H9 (cell line): ENCODE results near the gene ANKRD17. TPM values are rescaled to one million over a fixed set of nuclear protein-coding genes. Genes with fewer than 3 reads are reported as not detected.

ENCODE experiments used
- DNase-seq: peaks from one replicate; pipeline ENCODE4 v3.0.0-alpha.2; 2017
- H2AFZ ChIP-seq: one replicate; pipeline ENCODE4 v1.6.1; 2013; ENCODE audit warnings: mild to moderate bottlenecking, low read length, control low read depth, moderate library complexity
- H2AK5ac ChIP-seq: 2 replicates; pipeline ENCODE4 v1.6.1; 2013; ENCODE audit warnings: low read length, control low read depth, mixed read lengths; ENCODE audit not compliant: insufficient read length
- H2BK120ac ChIP-seq: one replicate; pipeline ENCODE4 v1.6.1; 2013; ENCODE audit warnings: low read depth, mild to moderate bottlenecking, low read length, control low read depth, inconsistent platforms; ENCODE audit not compliant: poor library complexity, severe bottlenecking
- H2BK12ac ChIP-seq: 2 replicates; pipeline ENCODE4 v1.6.1; 2013; ENCODE audit warnings: low read length, control low read depth, mixed read lengths, low read depth; ENCODE audit not compliant: insufficient read length
- H2BK15ac ChIP-seq: 2 replicates; pipeline ENCODE4 v1.6.1; 2013; ENCODE audit warnings: low read depth, low read length, control low read depth
- H2BK20ac ChIP-seq: one replicate; pipeline ENCODE4 v1.6.1; 2013; ENCODE audit warnings: low read depth, mild to moderate bottlenecking, low read length, control low read depth, inconsistent platforms; ENCODE audit not compliant: poor library complexity, severe bottlenecking
- H2BK5ac ChIP-seq: 2 replicates; pipeline ENCODE4 v1.6.1; 2013; ENCODE audit warnings: low read length, control low read depth, mixed read lengths; ENCODE audit not compliant: insufficient read length
- H3K14ac ChIP-seq: 2 replicates; pipeline ENCODE4 v1.6.1; 2013; ENCODE audit warnings: low read length, control low read depth; ENCODE audit not compliant: insufficient read depth
- H3K18ac ChIP-seq: 2 replicates; pipeline ENCODE4 v1.6.1; 2013; ENCODE audit warnings: low read depth, mild to moderate bottlenecking, mixed read lengths, low read length, control low read depth; ENCODE audit not compliant: insufficient read length
- H3K23ac ChIP-seq: 2 replicates; pipeline ENCODE4 v1.6.1; 2013; ENCODE audit warnings: low read length, control low read depth, mixed read lengths, low read depth; ENCODE audit not compliant: insufficient read length
- H3K23me2 ChIP-seq: 2 replicates; pipeline ENCODE4 v1.6.1; 2013; ENCODE audit warnings: low read depth, mild to moderate bottlenecking, mixed read lengths, low read length, control low read depth; ENCODE audit not compliant: insufficient read length, poor library complexity, severe bottlenecking
- H3K27ac ChIP-seq: 2 replicates; pipeline ENCODE4 v1.5.1; 2013; ENCODE audit warnings: low read length, control low read depth, mixed read lengths, low read depth; ENCODE audit not compliant: insufficient read length
- H3K27me3 ChIP-seq: 2 replicates; pipeline ENCODE4 v1.6.1; 2013; ENCODE audit warnings: low read length, control low read depth, inconsistent platforms; ENCODE audit not compliant: insufficient read depth
- H3K4ac ChIP-seq: 2 replicates; pipeline ENCODE4 v1.6.1; 2013; ENCODE audit warnings: low read depth, mild to moderate bottlenecking, control low read depth, inconsistent platforms, low read length, moderate library complexity
- H3K4me1 ChIP-seq: 2 replicates; pipeline ENCODE4 v1.6.1; 2013; ENCODE audit warnings: low read length, control low read depth, inconsistent platforms; ENCODE audit not compliant: insufficient read depth
- H3K4me2 ChIP-seq: 2 replicates; pipeline ENCODE4 v1.6.1; 2013; ENCODE audit warnings: low read length, control low read depth, mixed read lengths; ENCODE audit not compliant: insufficient read length, insufficient read depth
- H3K56ac ChIP-seq: 2 replicates; pipeline ENCODE4 v1.6.1; 2013; ENCODE audit warnings: low read depth, mild to moderate bottlenecking, mixed read lengths, low read length, control low read depth; ENCODE audit not compliant: insufficient read length
- H3K79me1 ChIP-seq: 2 replicates; pipeline ENCODE4 v1.6.1; 2013; ENCODE audit warnings: low read depth, mild to moderate bottlenecking, moderate library complexity, low read length, control low read depth, inconsistent platforms; ENCODE audit not compliant: insufficient read depth, poor library complexity, severe bottlenecking
- H3K79me2 ChIP-seq: 2 replicates; pipeline ENCODE4 v1.6.1; 2013; ENCODE audit warnings: low read length, control low read depth, inconsistent platforms; ENCODE audit not compliant: insufficient read depth
- H3K9ac ChIP-seq: 2 replicates; pipeline ENCODE4 v1.6.1; 2013; ENCODE audit warnings: low read length, control low read depth, mixed read lengths; ENCODE audit not compliant: insufficient read length; ENCODE audit errors: extremely low read depth
- H3K9me3 ChIP-seq: one replicate; pipeline ENCODE4 v1.6.1; 2013; ENCODE audit warnings: low read depth, low read length, inconsistent platforms; ENCODE audit not compliant: control insufficient read depth
- H3T11ph ChIP-seq: one replicate; pipeline ENCODE4 v1.6.1; 2013; ENCODE audit warnings: mild to moderate bottlenecking, low read length, control low read depth, inconsistent platforms
- H4K20me1 ChIP-seq: one replicate; pipeline ENCODE4 v1.6.1; 2013; ENCODE audit not compliant: control insufficient read depth, insufficient read length, insufficient read depth
- H4K5ac ChIP-seq: 2 replicates; pipeline ENCODE4 v1.6.1; 2013; ENCODE audit warnings: low read depth, mild to moderate bottlenecking, mixed read lengths, low read length, control low read depth; ENCODE audit not compliant: insufficient read length
- H4K8ac ChIP-seq: replicated peaks from 2 replicates; pipeline ENCODE4 v1.6.1; 2013; ENCODE audit warnings: low read length, control low read depth, mixed read lengths, low read depth; ENCODE audit not compliant: insufficient read length
- H4K91ac ChIP-seq: 2 replicates; pipeline ENCODE4 v1.6.1; 2013; ENCODE audit warnings: low read depth, mild to moderate bottlenecking, moderate library complexity, mixed read lengths, low read length, control low read depth; ENCODE audit not compliant: insufficient read length
- H3K27ac Mint-ChIP-seq, 3 experiments: 2 replicates in 2 of 3; 3 replicates in 1 of 3; pipeline ENCODE4 v1.8.0; 2020 to 2021; ENCODE audit warnings: mixed read lengths in 3 of 3, mild to moderate bottlenecking in 1 of 3, moderate library complexity in 1 of 3
- H3K27me3 Mint-ChIP-seq: 2 replicates; pipeline ENCODE4 v1.8.0; 2021; ENCODE audit warnings: low read depth, mild to moderate bottlenecking, moderate library complexity, mixed read lengths
- H3K36me3 Mint-ChIP-seq, 3 experiments: 2 replicates in 2 of 3; 3 replicates in 1 of 3; pipeline ENCODE4 v1.8.0; 2020 to 2021; ENCODE audit warnings: low read depth in 3 of 3, mixed read lengths in 3 of 3; ENCODE audit not compliant: insufficient read depth in 1 of 3
- H3K4me1 Mint-ChIP-seq, 2 experiments: 2 replicates each; pipeline ENCODE4 v1.8.0; 2020; ENCODE audit warnings: mixed read lengths in 2 of 2
- H3K4me3 Mint-ChIP-seq, 2 experiments: 2 replicates in 1 of 2; 3 replicates in 1 of 2; pipeline ENCODE4 v1.8.0; 2020 to 2021; ENCODE audit warnings: mild to moderate bottlenecking in 2 of 2, mixed read lengths in 2 of 2, moderate library complexity in 1 of 2
- H3K9me3 Mint-ChIP-seq, 2 experiments: 2 replicates in 1 of 2; 3 replicates in 1 of 2; pipeline ENCODE4 v1.8.0; 2020; ENCODE audit warnings: mild to moderate bottlenecking in 2 of 2, mixed read lengths in 2 of 2, moderate library complexity in 1 of 2
- WGBS: extraction: QIAGEN DNeasy Blood & Tissue Kit; methylation state at CpG from one replicate; pipeline ENCODE4 v1.1.7; 2013; ENCODE audit warnings: missing lambda C conversion rate, low lambda C conversion rate, mixed read lengths; ENCODE audit not compliant: insufficient read length; ENCODE audit errors: extremely low coverage; 5-methylcytosine and 5-hydroxymethylcytosine counted together
- total RNA-seq: library from RNA; stranded (reverse); gene quantifications from 2 replicates; pipeline ENCODE4 v1.2.1, GENCODE V29; 2021
- TF ChIP-seq, protein P1 (sequence below): fragments of 200-600 bp; sonication (generic); conservative IDR thresholded peaks from 3 replicates; pipeline ENCODE4 v1.8.0; 2021; ENCODE audit warnings: antibody characterized with exemption, mild to moderate bottlenecking

The ANKRD17 gene
- total RNA-seq, 1 experiment from 2014 or later: 82.4 TPM

DNA sequence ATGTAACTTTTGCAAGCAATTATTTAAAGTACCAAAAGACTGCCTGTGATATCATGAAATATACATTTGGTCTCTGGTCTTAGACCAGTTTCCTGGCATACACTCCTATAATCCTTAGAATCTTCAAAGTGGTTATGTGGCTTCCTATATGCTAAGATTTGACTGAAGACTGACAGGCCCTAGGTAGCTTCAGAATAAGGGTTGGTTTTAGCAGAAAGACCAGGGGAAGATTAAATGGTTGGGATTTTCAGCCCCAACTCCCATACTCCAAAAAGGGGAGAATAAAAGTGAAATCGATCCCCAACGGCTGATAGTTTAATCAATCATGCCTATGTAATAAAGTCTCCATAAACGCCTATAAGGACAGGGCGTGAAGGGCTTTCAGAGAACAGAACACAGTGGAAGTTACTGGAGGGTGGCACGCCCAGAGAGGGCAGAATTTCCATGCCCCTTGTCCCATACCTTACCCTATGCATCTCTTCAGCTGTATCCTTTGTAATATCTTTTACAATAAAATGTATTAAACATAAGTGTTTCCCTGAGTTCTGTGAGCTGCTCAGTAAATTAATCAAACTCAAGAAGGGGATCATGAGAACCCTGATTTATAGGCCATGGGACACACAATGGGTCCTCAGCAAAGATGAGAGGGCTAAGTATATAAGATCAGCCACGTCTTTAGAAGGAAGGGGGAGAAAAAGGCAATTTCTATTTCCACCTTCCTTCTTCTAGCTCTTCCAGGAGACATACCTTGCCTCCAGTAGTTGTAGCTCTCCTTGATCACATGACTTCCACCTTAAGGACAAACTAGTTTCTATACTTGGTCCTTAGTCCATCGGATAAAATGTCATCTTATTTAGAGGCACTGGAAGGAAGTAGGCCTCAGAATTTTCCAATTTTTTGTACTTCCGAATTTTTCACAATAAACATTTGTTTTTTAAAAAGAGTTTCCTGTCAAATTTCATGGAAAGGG lies 26.8 kb downstream of the ANKRD17 start:
- H2AK5ac ChIP-seq: no peak overlapping the region
- H3K9me3 ChIP-seq: no peaks in the 10 kb centered on the region
- H3K56ac ChIP-seq: no peak overlapping the region
- H2BK5ac ChIP-seq: no peak overlapping the region
- H3K4me3 Mint-ChIP-seq: no peak overlapping the region
- H3K4ac ChIP-seq: no peak overlapping the region
- no peaks in the 10 kb centered on the region for H3K9me3 Mint-ChIP-seq
- peaks cover 7% of the 10 kb centered on the region for H3K79me1 ChIP-seq
- H4K20me1 ChIP-seq: no peaks in the 10 kb centered on the region
- H3K4me2 ChIP-seq: no peak overlapping the region
- no peak overlapping the region for H3K23ac ChIP-seq
- H2BK20ac ChIP-seq: no peak overlapping the region
- peaks cover 4% of the 10 kb centered on the region; the same call in 1 of the 2 replicates for H3K79me2 ChIP-seq
- H4K91ac ChIP-seq: no peak overlapping the region
- no peaks in the 10 kb centered on the region for H3K27me3 Mint-ChIP-seq
- no peak overlapping the region for H3K27ac ChIP-seq
- WGBS: no CpG with 5 or more reads among the region's 8 CpGs
- H3K36me3 Mint-ChIP-seq: peaks cover 15 to 38% (median 32%) of the 10 kb centered on the region in 3 experiments; a peak in 6 of 7 replicates
- no peak overlapping the region for H3T11ph ChIP-seq
- no peak overlapping the region for H3K14ac ChIP-seq
- H3K27me3 ChIP-seq: no peaks in the 10 kb centered on the region
- H3K4me1 Mint-ChIP-seq: peaks cover 0 to 3% of the 10 kb centered on the region in 2 experiments; a peak in 1 of 4 replicates
- no peak overlapping the region for H4K8ac ChIP-seq
- no peak overlapping the region for H4K5ac ChIP-seq
- no peak for DNase-seq
- no peaks in the 10 kb centered on the region for H3K23me2 ChIP-seq
- H3K27ac Mint-ChIP-seq: no peak overlapping the region; a peak in 1 of 7 replicates
- no peak overlapping the region for H2BK15ac ChIP-seq
- no peak overlapping the region for H2AFZ ChIP-seq
- no peak overlapping the region for H3K18ac ChIP-seq
- TF ChIP-seq, protein P1, sequence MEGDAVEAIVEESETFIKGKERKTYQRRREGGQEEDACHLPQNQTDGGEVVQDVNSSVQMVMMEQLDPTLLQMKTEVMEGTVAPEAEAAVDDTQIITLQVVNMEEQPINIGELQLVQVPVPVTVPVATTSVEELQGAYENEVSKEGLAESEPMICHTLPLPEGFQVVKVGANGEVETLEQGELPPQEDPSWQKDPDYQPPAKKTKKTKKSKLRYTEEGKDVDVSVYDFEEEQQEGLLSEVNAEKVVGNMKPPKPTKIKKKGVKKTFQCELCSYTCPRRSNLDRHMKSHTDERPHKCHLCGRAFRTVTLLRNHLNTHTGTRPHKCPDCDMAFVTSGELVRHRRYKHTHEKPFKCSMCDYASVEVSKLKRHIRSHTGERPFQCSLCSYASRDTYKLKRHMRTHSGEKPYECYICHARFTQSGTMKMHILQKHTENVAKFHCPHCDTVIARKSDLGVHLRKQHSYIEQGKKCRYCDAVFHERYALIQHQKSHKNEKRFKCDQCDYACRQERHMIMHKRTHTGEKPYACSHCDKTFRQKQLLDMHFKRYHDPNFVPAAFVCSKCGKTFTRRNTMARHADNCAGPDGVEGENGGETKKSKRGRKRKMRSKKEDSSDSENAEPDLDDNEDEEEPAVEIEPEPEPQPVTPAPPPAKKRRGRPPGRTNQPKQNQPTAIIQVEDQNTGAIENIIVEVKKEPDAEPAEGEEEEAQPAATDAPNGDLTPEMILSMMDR: no peak
- no peaks in the 10 kb centered on the region for H3K4me1 ChIP-seq
- H2BK120ac ChIP-seq: no peak overlapping the region
- H2BK12ac ChIP-seq: no peak overlapping the region
- no peak overlapping the region for H3K9ac ChIP-seq
